Ishikawa (cell line): ENCODE data around the gene NFYC.

Experiments used
- CREB1 ChIP-seq: IDR thresholded peaks from 2 replicates; pipeline ENCODE4 v1.6.1; 2012; ENCODE audit warnings: low read depth
- EP300 ChIP-seq: IDR thresholded peaks from 2 replicates; pipeline ENCODE4 v1.6.1; 2012; ENCODE audit warnings: borderline replicate concordance
- FOXM1 ChIP-seq: IDR thresholded peaks from 2 replicates; pipeline ENCODE4 v1.6.1; 2012; ENCODE audit warnings: low read depth, borderline replicate concordance
- RAD21 ChIP-seq: IDR thresholded peaks from 2 replicates; pipeline ENCODE4 v1.6.1; 2012; ENCODE audit warnings: low read depth
- REST ChIP-seq: IDR thresholded peaks from 2 replicates; pipeline ENCODE4 v1.6.1; 2012; ENCODE audit warnings: low read depth, mild to moderate bottlenecking
- TAF1 ChIP-seq: IDR thresholded peaks from 2 replicates; pipeline ENCODE4 v1.6.1; 2012; ENCODE audit warnings: low read depth, mild to moderate bottlenecking
- TCF12 ChIP-seq: IDR thresholded peaks from 2 replicates; pipeline ENCODE4 v1.6.1; 2012; ENCODE audit warnings: low read depth
- TEAD4 ChIP-seq: IDR thresholded peaks from 2 replicates; pipeline ENCODE4 v1.6.1; 2012
- YY1 ChIP-seq: IDR thresholded peaks from 2 replicates; pipeline ENCODE4 v1.6.1; 2012; ENCODE audit warnings: low read depth
- TF ChIP-seq, protein P1 (sequence below): IDR thresholded peaks from 2 replicates; pipeline ENCODE4 v1.6.1; 2012
- TF ChIP-seq, protein P2 (sequence below): IDR thresholded peaks from 2 replicates; pipeline ENCODE4 v1.6.1; 2012

- TF ChIP-seq TAF1 (no peak), TCF12 (no peak), RAD21 (peak; percentile 20; the same call in 1 of the 2 replicates), EP300 (no peak), YY1 (no peak), FOXM1 (no peak), TEAD4 (no peak), CREB1 (no peak), REST (no peak)
- TF ChIP-seq, protein P1, sequence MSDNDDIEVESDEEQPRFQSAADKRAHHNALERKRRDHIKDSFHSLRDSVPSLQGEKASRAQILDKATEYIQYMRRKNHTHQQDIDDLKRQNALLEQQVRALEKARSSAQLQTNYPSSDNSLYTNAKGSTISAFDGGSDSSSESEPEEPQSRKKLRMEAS: no peak
- TF ChIP-seq, protein P2, sequence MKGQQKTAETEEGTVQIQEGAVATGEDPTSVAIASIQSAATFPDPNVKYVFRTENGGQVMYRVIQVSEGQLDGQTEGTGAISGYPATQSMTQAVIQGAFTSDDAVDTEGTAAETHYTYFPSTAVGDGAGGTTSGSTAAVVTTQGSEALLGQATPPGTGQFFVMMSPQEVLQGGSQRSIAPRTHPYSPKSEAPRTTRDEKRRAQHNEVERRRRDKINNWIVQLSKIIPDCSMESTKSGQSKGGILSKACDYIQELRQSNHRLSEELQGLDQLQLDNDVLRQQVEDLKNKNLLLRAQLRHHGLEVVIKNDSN: no peak
These were observed 41.4 kb upstream of the NFYC start for GRCh38 chr1:40650075-40650474.
